Measurements from ENCODE around the gene TEX35.
"Not testable (repeated sequence)": the region's sequence is repeated elsewhere in the genome, so short reads cannot be mapped to it uniquely, and the experiment has no call there.

TEX35 gene

DNA sequence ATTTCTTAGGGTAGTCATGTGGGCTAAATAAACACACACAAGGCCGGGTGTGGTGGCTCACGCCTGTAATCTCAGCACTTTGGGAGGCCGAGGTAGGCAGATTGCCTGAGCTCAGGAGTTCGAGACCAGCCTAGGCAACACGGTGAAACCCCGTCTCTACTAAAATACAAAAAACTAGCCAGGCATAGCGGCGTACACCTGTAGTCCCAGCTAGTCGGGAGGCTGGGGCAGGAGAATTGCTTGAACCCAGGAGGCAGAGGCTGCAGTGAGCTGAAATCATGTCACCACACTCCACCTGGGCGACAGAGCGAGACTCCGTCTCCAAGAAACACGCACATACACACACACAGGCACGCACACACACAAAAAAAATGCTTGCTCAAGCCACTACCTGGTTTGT, 9.6 kb upstream of the TEX35 start:
- not testable (repeated sequence) for H3K27me3 ChIP-seq (ENCODE audit: low read depth, low read length); H3K4me1 ChIP-seq (ENCODE audit: control insufficient read depth in 1 of 2, insufficient read depth in 2 of 2, low read length in 2 of 2); H3K27ac ChIP-seq (ENCODE audit: low read length); H3K4me3 ChIP-seq (ENCODE audit: low read depth in 1 of 2, low read length in 2 of 2); H3K9me3 ChIP-seq (ENCODE audit: control insufficient read depth in 1 of 2, low read length in 2 of 2); H3K36me3 ChIP-seq (ENCODE audit: control insufficient read depth in 1 of 2, insufficient read depth in 2 of 2, low read length in 2 of 2)

GRCh38 chr1:178503849-178504248, 9.1 kb upstream of the TEX35 start:
- Histone ChIP-seq H3K4me3 (ENCODE audit: low read depth in 1 of 2, low read length in 2 of 2) (no peak overlapping the region), H3K4me1 (ENCODE audit: control insufficient read depth in 1 of 2, insufficient read depth in 2 of 2, low read length in 2 of 2) (no peaks in the 10 kb centered on the region), H3K27ac (ENCODE audit: low read length) (no peak overlapping the region), H3K9me3 (ENCODE audit: control insufficient read depth in 1 of 2, low read length in 2 of 2) (no peaks in the 10 kb centered on the region), H3K27me3 (ENCODE audit: low read depth, low read length) (no peaks in the 10 kb centered on the region), H3K36me3 (ENCODE audit: control insufficient read depth in 1 of 2, insufficient read depth in 2 of 2, low read length in 2 of 2) (no peaks in the 10 kb centered on the region)

DNA sequence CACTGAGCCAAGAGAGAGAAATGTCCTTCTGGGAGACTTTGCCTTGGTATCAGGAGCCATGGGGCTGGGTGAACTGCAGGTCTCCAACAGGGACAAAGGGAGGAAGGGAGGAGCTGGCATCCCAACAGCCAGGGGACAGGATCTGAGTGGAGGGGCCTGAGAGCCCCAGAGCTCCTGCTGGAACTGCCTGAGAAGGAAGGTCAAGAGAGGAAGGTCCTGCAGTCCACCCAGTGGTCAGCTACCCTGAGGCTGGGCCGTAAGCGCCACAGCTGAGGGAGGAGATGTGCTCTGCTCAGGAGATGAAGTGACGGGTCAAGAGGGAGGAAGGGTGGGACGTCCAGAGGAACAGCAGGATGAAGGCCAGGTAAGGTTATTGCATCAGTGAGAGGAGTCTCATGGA, 8.6 kb upstream of the TEX35 start:
- no peaks in the 10 kb centered on the region for H3K27me3 ChIP-seq (ENCODE audit: low read depth, low read length)

DNA sequence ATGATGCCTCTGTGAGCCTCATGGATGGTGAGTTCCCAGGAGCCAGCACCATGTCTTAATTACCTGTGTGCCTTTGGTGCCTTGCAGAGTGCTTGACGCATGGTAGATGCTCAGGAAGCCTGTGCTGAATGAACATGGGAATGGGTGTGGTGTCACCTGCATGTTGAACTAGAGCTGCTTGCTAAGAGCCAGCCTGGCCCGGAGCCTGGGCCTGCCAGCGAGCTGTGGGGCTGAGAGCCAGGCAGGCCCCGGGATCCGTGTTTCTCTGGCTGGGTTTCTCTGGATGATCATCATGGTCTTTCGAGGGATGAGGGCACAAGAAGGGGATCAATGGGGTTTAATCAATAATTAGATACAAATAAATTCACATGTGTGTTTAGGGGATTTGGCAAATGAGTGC, 6.7 kb upstream of the TEX35 start:
- H3K9me3 ChIP-seq (ENCODE audit: control insufficient read depth in 1 of 2, low read length in 2 of 2) = no peaks in the 10 kb centered on the region
- no peak overlapping the region for H3K27ac ChIP-seq (ENCODE audit: low read length)
- no peaks in the 10 kb centered on the region for H3K36me3 ChIP-seq (ENCODE audit: control insufficient read depth in 1 of 2, insufficient read depth in 2 of 2, low read length in 2 of 2)
- no peaks in the 10 kb centered on the region for H3K4me1 ChIP-seq (ENCODE audit: control insufficient read depth in 1 of 2, insufficient read depth in 2 of 2, low read length in 2 of 2)
- no peak overlapping the region for H3K4me3 ChIP-seq (ENCODE audit: low read depth in 1 of 2, low read length in 2 of 2)
- H3K27me3 ChIP-seq (ENCODE audit: low read depth, low read length) = no peaks in the 10 kb centered on the region

More for the DNA sequence above, 8.6 kb upstream of the TEX35 start:
- Histone ChIP-seq H3K36me3 (ENCODE audit: control insufficient read depth in 1 of 2, insufficient read depth in 2 of 2, low read length in 2 of 2) (no peaks in the 10 kb centered on the region), H3K9me3 (ENCODE audit: control insufficient read depth in 1 of 2, low read length in 2 of 2) (no peaks in the 10 kb centered on the region), H3K4me3 (ENCODE audit: low read depth in 1 of 2, low read length in 2 of 2) (no peak overlapping the region), H3K4me1 (ENCODE audit: control insufficient read depth in 1 of 2, insufficient read depth in 2 of 2, low read length in 2 of 2) (no peaks in the 10 kb centered on the region), H3K27ac (ENCODE audit: low read length) (no peak overlapping the region)

DNA sequence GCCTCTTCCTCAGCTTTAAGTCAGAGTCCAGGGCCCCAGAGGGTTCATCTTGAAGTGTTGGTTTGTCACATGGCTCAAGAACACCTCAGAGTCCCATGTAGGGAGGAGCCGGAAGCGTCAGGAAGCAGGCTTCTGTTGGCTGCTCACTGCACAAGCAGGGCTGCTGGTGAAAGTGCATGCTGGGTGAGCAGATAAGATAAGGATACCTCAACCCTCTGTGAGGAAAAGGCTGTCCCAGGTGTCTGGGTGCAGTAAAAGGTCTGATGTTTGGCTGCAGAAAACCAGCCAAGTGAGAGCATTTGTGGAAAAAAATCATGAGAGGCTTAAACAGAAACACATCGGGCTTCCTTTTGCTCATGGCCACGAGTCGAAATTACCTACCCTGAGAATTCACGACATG, 6.2 kb upstream of the TEX35 start:
- no peaks in the 10 kb centered on the region for H3K27me3 ChIP-seq (ENCODE audit: low read depth, low read length)
- no peaks in the 10 kb centered on the region for H3K4me1 ChIP-seq (ENCODE audit: control insufficient read depth in 1 of 2, insufficient read depth in 2 of 2, low read length in 2 of 2)
- no peak overlapping the region for H3K27ac ChIP-seq (ENCODE audit: low read length)
- H3K9me3 ChIP-seq (ENCODE audit: control insufficient read depth in 1 of 2, low read length in 2 of 2) = no peaks in the 10 kb centered on the region
- H3K36me3 ChIP-seq (ENCODE audit: control insufficient read depth in 1 of 2, insufficient read depth in 2 of 2, low read length in 2 of 2) = no peaks in the 10 kb centered on the region
- no peak overlapping the region for H3K4me3 ChIP-seq (ENCODE audit: low read depth in 1 of 2, low read length in 2 of 2)

DNA sequence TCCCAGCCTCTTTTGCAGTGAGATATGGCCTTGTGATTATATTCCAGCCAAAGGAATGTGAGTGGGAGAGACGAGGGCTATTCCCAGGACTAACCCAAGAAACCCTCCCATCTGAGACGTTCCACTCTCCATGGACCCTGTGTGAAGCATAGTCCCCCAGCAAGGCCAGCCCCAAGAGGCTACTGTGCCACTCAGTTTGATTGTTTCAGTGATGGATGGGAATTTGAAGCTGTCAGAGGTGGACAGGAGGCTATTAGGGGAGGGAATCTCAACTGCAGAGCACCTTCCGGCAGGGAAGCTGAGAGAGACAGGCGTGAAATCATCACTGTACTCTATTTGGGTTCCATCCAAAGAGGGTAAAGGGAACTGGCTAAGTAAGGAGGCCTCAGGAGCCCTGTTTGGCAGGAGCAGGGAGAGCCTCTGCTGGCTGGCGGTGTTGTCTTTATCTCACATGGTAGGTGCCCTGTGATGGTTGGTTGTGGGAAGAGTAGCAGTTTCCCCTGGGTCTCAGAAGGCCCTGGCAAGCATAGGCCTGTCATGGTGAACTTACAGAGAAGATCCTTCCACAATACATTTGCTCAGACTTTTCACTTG, 3.4 kb upstream of the TEX35 start:
- no peaks in the 10 kb centered on the region for H3K36me3 ChIP-seq (ENCODE audit: control insufficient read depth in 1 of 2, insufficient read depth in 2 of 2, low read length in 2 of 2)
- H3K4me3 ChIP-seq (ENCODE audit: low read depth in 1 of 2, low read length in 2 of 2) = no peak overlapping the region
- no peaks in the 10 kb centered on the region for H3K4me1 ChIP-seq (ENCODE audit: control insufficient read depth in 1 of 2, insufficient read depth in 2 of 2, low read length in 2 of 2)
- no peak overlapping the region for H3K27ac ChIP-seq (ENCODE audit: low read length)
- H3K9me3 ChIP-seq (ENCODE audit: control insufficient read depth in 1 of 2, low read length in 2 of 2) = no peaks in the 10 kb centered on the region
- H3K27me3 ChIP-seq (ENCODE audit: low read depth, low read length) = no peaks in the 10 kb centered on the region

DNA sequence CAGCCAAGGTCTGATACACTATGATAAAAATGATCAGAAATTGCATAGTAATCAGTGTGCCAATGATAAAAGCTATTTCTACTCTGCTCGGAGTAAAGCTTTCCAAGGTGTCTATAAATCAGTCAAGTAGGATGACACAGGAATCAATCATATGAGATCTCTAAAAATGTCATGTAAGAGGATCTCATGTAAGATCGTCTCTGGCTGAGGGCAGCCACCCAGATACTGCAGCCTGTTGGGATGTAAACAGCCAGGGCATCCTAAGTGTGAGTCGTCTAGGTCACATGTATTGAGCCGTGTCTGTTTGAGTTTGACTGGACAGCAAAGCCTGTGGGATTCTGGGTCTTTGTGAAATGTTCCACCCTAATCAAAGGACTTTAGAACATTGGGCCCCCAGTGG, 2.8 kb upstream of the TEX35 start:
- Histone ChIP-seq H3K27me3 (ENCODE audit: low read depth, low read length) (no peaks in the 10 kb centered on the region), H3K9me3 (ENCODE audit: control insufficient read depth in 1 of 2, low read length in 2 of 2) (no peaks in the 10 kb centered on the region), H3K4me3 (ENCODE audit: low read depth in 1 of 2, low read length in 2 of 2) (no peak overlapping the region), H3K27ac (ENCODE audit: low read length) (no peak overlapping the region), H3K36me3 (ENCODE audit: control insufficient read depth in 1 of 2, insufficient read depth in 2 of 2, low read length in 2 of 2) (no peaks in the 10 kb centered on the region), H3K4me1 (ENCODE audit: control insufficient read depth in 1 of 2, insufficient read depth in 2 of 2, low read length in 2 of 2) (no peaks in the 10 kb centered on the region)

GRCh38 chr1:178513278-178513983, 522 bp downstream of the TEX35 start:
- Histone ChIP-seq H3K4me1 (ENCODE audit: control insufficient read depth in 1 of 2, insufficient read depth in 2 of 2, low read length in 2 of 2) (no peaks in the 10 kb centered on the region), H3K27me3 (ENCODE audit: low read depth, low read length) (no peaks in the 10 kb centered on the region), H3K9me3 (ENCODE audit: control insufficient read depth in 1 of 2, low read length in 2 of 2) (no peaks in the 10 kb centered on the region), H3K36me3 (ENCODE audit: control insufficient read depth in 1 of 2, insufficient read depth in 2 of 2, low read length in 2 of 2) (no peaks in the 10 kb centered on the region), H3K27ac (ENCODE audit: low read length) (no peak overlapping the region), H3K4me3 (ENCODE audit: low read depth in 1 of 2, low read length in 2 of 2) (no peak overlapping the region)

DNA sequence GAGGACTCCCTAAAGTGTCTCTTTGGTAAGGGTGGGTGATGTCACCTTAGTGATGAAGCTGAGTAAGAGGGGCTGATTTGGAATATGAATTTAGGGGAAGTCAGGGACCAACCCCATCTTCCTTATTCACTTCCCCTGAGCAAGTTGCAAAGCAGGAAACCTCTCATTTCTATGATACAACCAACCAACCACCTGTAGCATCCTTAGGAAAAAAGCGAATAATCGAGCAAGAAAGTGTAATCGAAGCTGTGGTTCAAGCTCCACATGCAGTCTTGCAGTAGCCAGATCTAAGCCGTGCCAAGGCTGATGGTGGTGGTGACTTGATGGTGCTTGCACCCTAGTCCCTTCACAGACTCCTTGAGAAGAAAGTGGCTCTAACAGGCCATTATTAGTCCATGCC, 3.2 kb downstream of the TEX35 start:
- Histone ChIP-seq H3K4me1 (ENCODE audit: control insufficient read depth in 1 of 2, insufficient read depth in 2 of 2, low read length in 2 of 2) (no peaks in the 10 kb centered on the region), H3K27me3 (ENCODE audit: low read depth, low read length) (no peaks in the 10 kb centered on the region), H3K36me3 (ENCODE audit: control insufficient read depth in 1 of 2, insufficient read depth in 2 of 2, low read length in 2 of 2) (no peaks in the 10 kb centered on the region), H3K27ac (ENCODE audit: low read length) (no peak overlapping the region), H3K4me3 (ENCODE audit: low read depth in 1 of 2, low read length in 2 of 2) (no peak overlapping the region), H3K9me3 (ENCODE audit: control insufficient read depth in 1 of 2, low read length in 2 of 2) (no peaks in the 10 kb centered on the region)

DNA sequence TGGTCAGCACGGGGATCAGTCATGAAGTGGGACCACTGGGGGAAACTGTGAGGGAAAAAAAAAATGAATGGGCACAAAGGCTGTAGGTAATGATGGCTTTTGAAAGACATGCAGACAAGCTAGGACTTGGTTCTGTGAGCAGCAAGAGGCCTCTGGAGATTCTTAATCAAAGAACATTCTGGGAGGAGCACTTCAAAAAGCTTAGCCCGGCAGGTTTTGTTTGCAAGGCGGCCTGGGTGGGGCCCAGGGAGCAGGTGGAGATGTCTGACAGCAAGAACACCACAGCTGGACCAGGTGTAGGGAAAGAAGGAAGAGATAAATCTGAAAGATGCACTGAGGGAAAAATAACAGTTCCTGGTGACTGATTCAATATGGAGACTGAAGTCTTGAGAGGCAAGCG, 6.0 kb downstream of the TEX35 start:
- Histone ChIP-seq H3K27me3 (ENCODE audit: low read depth, low read length) (no peaks in the 10 kb centered on the region), H3K36me3 (ENCODE audit: control insufficient read depth in 1 of 2, insufficient read depth in 2 of 2, low read length in 2 of 2) (no peaks in the 10 kb centered on the region), H3K4me3 (ENCODE audit: low read depth in 1 of 2, low read length in 2 of 2) (no peak overlapping the region), H3K27ac (ENCODE audit: low read length) (no peak overlapping the region), H3K9me3 (ENCODE audit: control insufficient read depth in 1 of 2, low read length in 2 of 2) (no peaks in the 10 kb centered on the region), H3K4me1 (ENCODE audit: control insufficient read depth in 1 of 2, insufficient read depth in 2 of 2, low read length in 2 of 2) (no peaks in the 10 kb centered on the region)

DNA sequence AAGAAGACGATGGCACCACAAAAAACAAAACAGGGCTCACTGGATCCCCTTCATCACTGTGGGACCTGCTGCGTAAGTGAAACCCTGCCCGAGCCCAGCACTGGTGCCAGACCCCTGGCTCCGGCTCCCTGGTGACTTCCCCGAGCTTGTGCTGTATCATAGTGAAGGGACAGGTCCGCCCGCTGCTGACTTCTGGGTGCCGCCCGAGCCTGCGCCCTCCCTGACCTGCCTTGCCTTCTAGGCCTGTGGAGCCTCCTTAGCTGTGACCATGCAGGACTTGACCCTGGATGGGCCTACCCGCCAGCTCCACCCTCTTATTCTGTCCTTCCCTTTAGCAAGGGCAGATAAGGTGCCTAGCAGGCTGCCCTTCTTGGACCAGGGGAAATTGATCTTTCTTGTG, 7.9 kb downstream of the TEX35 start:
- Histone ChIP-seq H3K4me3 (ENCODE audit: low read depth in 1 of 2, low read length in 2 of 2) (no peak overlapping the region), H3K27ac (ENCODE audit: low read length) (no peak overlapping the region), H3K4me1 (ENCODE audit: control insufficient read depth in 1 of 2, insufficient read depth in 2 of 2, low read length in 2 of 2) (no peaks in the 10 kb centered on the region), H3K9me3 (ENCODE audit: control insufficient read depth in 1 of 2, low read length in 2 of 2) (no peaks in the 10 kb centered on the region), H3K27me3 (ENCODE audit: low read depth, low read length) (no peaks in the 10 kb centered on the region), H3K36me3 (ENCODE audit: control insufficient read depth in 1 of 2, insufficient read depth in 2 of 2, low read length in 2 of 2) (no peaks in the 10 kb centered on the region)

- no peak overlapping the region for H3K4me3 ChIP-seq (ENCODE audit: low read depth in 1 of 2, low read length in 2 of 2)
- H3K4me1 ChIP-seq (ENCODE audit: control insufficient read depth in 1 of 2, insufficient read depth in 2 of 2, low read length in 2 of 2) = no peaks in the 10 kb centered on the region
- H3K27ac ChIP-seq (ENCODE audit: low read length) = no peak overlapping the region
- H3K9me3 ChIP-seq (ENCODE audit: control insufficient read depth in 1 of 2, low read length in 2 of 2) = no peaks in the 10 kb centered on the region
- H3K27me3 ChIP-seq (ENCODE audit: low read depth, low read length) = no peaks in the 10 kb centered on the region
- H3K36me3 ChIP-seq (ENCODE audit: control insufficient read depth in 1 of 2, insufficient read depth in 2 of 2, low read length in 2 of 2) = no peaks in the 10 kb centered on the region
Observed at GRCh38 chr1:178521241-178521640, 8.3 kb downstream of the TEX35 start.

Measured in muscle layer of duodenum (tissue), 2 donors.